ENCODE results near the gene TTLL5. TPM values are rescaled to one million over a fixed set of nuclear protein-coding genes. Genes with fewer than 3 reads are reported as not detected.

Gene TTLL5
- total RNA-seq, 1 experiment from 2014 or later = 35.7 TPM

DNA sequence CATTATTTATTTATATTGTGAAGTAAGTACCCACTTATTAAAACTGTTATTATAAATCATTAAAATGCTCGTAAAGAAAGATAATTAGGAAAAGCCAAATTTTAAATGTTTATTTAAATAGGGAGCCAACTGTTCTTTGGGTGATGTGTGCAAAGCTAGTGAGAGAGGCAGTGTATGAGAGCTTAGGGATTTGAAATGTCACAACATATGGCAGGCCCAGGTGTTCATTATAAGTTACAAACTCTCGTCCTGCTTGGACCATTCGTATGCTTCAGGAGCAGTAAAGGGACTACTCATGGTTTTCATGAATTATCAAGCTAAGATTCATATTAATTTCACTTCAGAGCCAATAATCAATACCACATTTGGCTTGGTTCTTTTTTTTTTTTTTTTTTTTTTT is 166.3 kb downstream of the TTLL5 start:
- H4K5ac ChIP-seq (ENCODE audit: insufficient read length, low read depth, low read length) = no peak overlapping the region
- Mint-ChIP-seq H3K4me1 (no peaks in the 10 kb centered on the region), H3K4me3 (no peak overlapping the region), H3K27ac (no peak overlapping the region), H3K36me3 (ENCODE audit: insufficient read depth in 1 of 3, low read depth in 3 of 3) (peaks cover 0 to 2% (median 0%) of the 10 kb centered on the region in 3 experiments; a peak in 2 of 7 replicates), H3K27me3 (ENCODE audit: low read depth) (no peaks in the 10 kb centered on the region), H3K9me3 (no peaks in the 10 kb centered on the region)
- no peak overlapping the region for H3K18ac ChIP-seq (ENCODE audit: insufficient read length, low read depth, low read length)
- no peak overlapping the region for H2BK20ac ChIP-seq (ENCODE audit: low read depth, low read length, poor library complexity, severe bottlenecking)
- no peak overlapping the region for H2AFZ ChIP-seq (ENCODE audit: low read length)
- no peak overlapping the region for H3K14ac ChIP-seq (ENCODE audit: insufficient read depth, low read length)
- no peak overlapping the region for H2BK120ac ChIP-seq (ENCODE audit: low read depth, low read length, poor library complexity, severe bottlenecking)
- no peak overlapping the region for H2BK12ac ChIP-seq (ENCODE audit: insufficient read length, low read depth, low read length)
- H3K4me1 ChIP-seq (ENCODE audit: insufficient read depth, low read length) = no peaks in the 10 kb centered on the region
- no peak overlapping the region for H2AK5ac ChIP-seq (ENCODE audit: insufficient read length, low read length)
- H3K9ac ChIP-seq (ENCODE audit: extremely low read depth, insufficient read length, low read length) = no peak overlapping the region
- no peak overlapping the region for H2BK15ac ChIP-seq (ENCODE audit: low read depth, low read length)
- no peaks in the 10 kb centered on the region for H3K23me2 ChIP-seq (ENCODE audit: insufficient read length, low read depth, low read length, poor library complexity, severe bottlenecking)
- no peak for DNase-seq
- H4K91ac ChIP-seq (ENCODE audit: insufficient read length, low read depth, low read length) = no peak overlapping the region
- no CpG with 5 or more reads among the region's 3 CpGs for WGBS (ENCODE audit: extremely low coverage, insufficient read length, low lambda C conversion rate)
- TF ChIP-seq, protein P1, sequence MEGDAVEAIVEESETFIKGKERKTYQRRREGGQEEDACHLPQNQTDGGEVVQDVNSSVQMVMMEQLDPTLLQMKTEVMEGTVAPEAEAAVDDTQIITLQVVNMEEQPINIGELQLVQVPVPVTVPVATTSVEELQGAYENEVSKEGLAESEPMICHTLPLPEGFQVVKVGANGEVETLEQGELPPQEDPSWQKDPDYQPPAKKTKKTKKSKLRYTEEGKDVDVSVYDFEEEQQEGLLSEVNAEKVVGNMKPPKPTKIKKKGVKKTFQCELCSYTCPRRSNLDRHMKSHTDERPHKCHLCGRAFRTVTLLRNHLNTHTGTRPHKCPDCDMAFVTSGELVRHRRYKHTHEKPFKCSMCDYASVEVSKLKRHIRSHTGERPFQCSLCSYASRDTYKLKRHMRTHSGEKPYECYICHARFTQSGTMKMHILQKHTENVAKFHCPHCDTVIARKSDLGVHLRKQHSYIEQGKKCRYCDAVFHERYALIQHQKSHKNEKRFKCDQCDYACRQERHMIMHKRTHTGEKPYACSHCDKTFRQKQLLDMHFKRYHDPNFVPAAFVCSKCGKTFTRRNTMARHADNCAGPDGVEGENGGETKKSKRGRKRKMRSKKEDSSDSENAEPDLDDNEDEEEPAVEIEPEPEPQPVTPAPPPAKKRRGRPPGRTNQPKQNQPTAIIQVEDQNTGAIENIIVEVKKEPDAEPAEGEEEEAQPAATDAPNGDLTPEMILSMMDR (conservative IDR thresholded peaks at IDR 0.05) = no peak
- no peaks in the 10 kb centered on the region for H3K79me2 ChIP-seq (ENCODE audit: insufficient read depth, low read length)
- H3T11ph ChIP-seq (ENCODE audit: low read length) = no peak overlapping the region
- H4K20me1 ChIP-seq (ENCODE audit: control insufficient read depth, insufficient read depth, insufficient read length) = no peaks in the 10 kb centered on the region
- no peaks in the 10 kb centered on the region for H3K9me3 ChIP-seq (ENCODE audit: control insufficient read depth, low read depth, low read length)
- no peaks in the 10 kb centered on the region for H3K27me3 ChIP-seq (ENCODE audit: insufficient read depth, low read length)
- no peak overlapping the region for H3K56ac ChIP-seq (ENCODE audit: insufficient read length, low read depth, low read length)
- H3K27ac ChIP-seq (ENCODE audit: insufficient read length, low read depth, low read length) = no peak overlapping the region
- no peak overlapping the region for H3K23ac ChIP-seq (ENCODE audit: insufficient read length, low read depth, low read length)
- H3K4me2 ChIP-seq (ENCODE audit: insufficient read depth, insufficient read length, low read length) = no peak overlapping the region
- H4K8ac ChIP-seq (replicated peaks; ENCODE audit: insufficient read length, low read depth, low read length) = no peak overlapping the region
- H2BK5ac ChIP-seq (ENCODE audit: insufficient read length, low read length) = no peak overlapping the region
- H3K79me1 ChIP-seq (ENCODE audit: insufficient read depth, low read depth, low read length, poor library complexity, severe bottlenecking) = no peaks in the 10 kb centered on the region
- no peak overlapping the region for H3K4ac ChIP-seq (ENCODE audit: low read depth, low read length)
